ENCODE data around the gene FECH.

FECH gene

GRCh38 chr18:57518533-57518932 is 68.0 kb downstream of the FECH start:
- Histone ChIP-seq H3K9me2 (ENCODE audit: low read depth, low read length) (no peaks in the 10 kb centered on the region), H3K79me2 (ENCODE audit: insufficient read depth, low read length) (no peaks in the 10 kb centered on the region), H3K27ac (ENCODE audit: low read depth, low read length, poor library complexity, severe bottlenecking) (no peak overlapping the region), H3K4me1 (ENCODE audit: insufficient read depth, low read length, severe bottlenecking) (peaks cover 4% of the 10 kb centered on the region), H3K9me3 (ENCODE audit: low read length) (no peaks in the 10 kb centered on the region), H3K36me3 (ENCODE audit: insufficient read depth, low read length) (no peaks in the 10 kb centered on the region), H3K4me2 (ENCODE audit: low read length) (no peak overlapping the region), H3K4me3 (ENCODE audit: low read depth, low read length, poor library complexity, severe bottlenecking) (no peak overlapping the region), H3K27me3 (ENCODE audit: insufficient read depth, low read length) (no peaks in the 10 kb centered on the region), H2AFZ (ENCODE audit: low read length) (no peak overlapping the region), H3K9ac (ENCODE audit: low read length) (no peak overlapping the region), H3F3A (ENCODE audit: insufficient read depth, low read length) (no peaks in the 10 kb centered on the region), H4K20me1 (ENCODE audit: insufficient read depth, low read length) (no peaks in the 10 kb centered on the region)
- TF ChIP-seq, protein P1, sequence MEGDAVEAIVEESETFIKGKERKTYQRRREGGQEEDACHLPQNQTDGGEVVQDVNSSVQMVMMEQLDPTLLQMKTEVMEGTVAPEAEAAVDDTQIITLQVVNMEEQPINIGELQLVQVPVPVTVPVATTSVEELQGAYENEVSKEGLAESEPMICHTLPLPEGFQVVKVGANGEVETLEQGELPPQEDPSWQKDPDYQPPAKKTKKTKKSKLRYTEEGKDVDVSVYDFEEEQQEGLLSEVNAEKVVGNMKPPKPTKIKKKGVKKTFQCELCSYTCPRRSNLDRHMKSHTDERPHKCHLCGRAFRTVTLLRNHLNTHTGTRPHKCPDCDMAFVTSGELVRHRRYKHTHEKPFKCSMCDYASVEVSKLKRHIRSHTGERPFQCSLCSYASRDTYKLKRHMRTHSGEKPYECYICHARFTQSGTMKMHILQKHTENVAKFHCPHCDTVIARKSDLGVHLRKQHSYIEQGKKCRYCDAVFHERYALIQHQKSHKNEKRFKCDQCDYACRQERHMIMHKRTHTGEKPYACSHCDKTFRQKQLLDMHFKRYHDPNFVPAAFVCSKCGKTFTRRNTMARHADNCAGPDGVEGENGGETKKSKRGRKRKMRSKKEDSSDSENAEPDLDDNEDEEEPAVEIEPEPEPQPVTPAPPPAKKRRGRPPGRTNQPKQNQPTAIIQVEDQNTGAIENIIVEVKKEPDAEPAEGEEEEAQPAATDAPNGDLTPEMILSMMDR (IDR thresholded peaks at IDR 0.05; ENCODE audit: low read length) = no peak
- no peak for TF ChIP-seq EZH2 (IDR thresholded peaks at IDR 0.05; ENCODE audit: borderline replicate concordance, low read length)

- H2AFZ ChIP-seq (ENCODE audit: low read length) = no peak overlapping the region
- no peaks in the 10 kb centered on the region for H3K27me3 ChIP-seq (ENCODE audit: insufficient read depth, low read length)
- no peaks in the 10 kb centered on the region for H3K9me3 ChIP-seq (ENCODE audit: low read length)
- no peaks in the 10 kb centered on the region for H3K36me3 ChIP-seq (ENCODE audit: insufficient read depth, low read length)
- no peak overlapping the region for H3K4me3 ChIP-seq (ENCODE audit: low read depth, low read length, poor library complexity, severe bottlenecking)
- H3K9me2 ChIP-seq (ENCODE audit: low read depth, low read length) = no peaks in the 10 kb centered on the region
- H4K20me1 ChIP-seq (ENCODE audit: insufficient read depth, low read length) = no peaks in the 10 kb centered on the region
- H3K27ac ChIP-seq (ENCODE audit: low read depth, low read length, poor library complexity, severe bottlenecking) = no peak overlapping the region
- no peak overlapping the region for H3K9ac ChIP-seq (ENCODE audit: low read length)
- no peak overlapping the region for H3K4me2 ChIP-seq (ENCODE audit: low read length)
- no peaks in the 10 kb centered on the region for H3K79me2 ChIP-seq (ENCODE audit: insufficient read depth, low read length)
- H3F3A ChIP-seq (ENCODE audit: insufficient read depth, low read length) = no peaks in the 10 kb centered on the region
- TF ChIP-seq, protein P1 (IDR thresholded peaks at IDR 0.05; ENCODE audit: low read length) = no peak
- TF ChIP-seq EZH2 (IDR thresholded peaks at IDR 0.05; ENCODE audit: borderline replicate concordance, low read length) = no peak
- H3K4me1 ChIP-seq (ENCODE audit: insufficient read depth, low read length, severe bottlenecking) = no peaks in the 10 kb centered on the region
Observed at GRCh38 chr18:57516056-57516455, 70.4 kb downstream of the FECH start.

GRCh38 chr18:57505231-57505630 is 81.3 kb downstream of the FECH start:
- no peak overlapping the region for H3K4me2 ChIP-seq (ENCODE audit: low read length)
- no peaks in the 10 kb centered on the region for H3K79me2 ChIP-seq (ENCODE audit: insufficient read depth, low read length)
- H4K20me1 ChIP-seq (ENCODE audit: insufficient read depth, low read length) = no peaks in the 10 kb centered on the region
- H3K9me3 ChIP-seq (ENCODE audit: low read length) = no peaks in the 10 kb centered on the region
- H3K27ac ChIP-seq (ENCODE audit: low read depth, low read length, poor library complexity, severe bottlenecking) = no peak overlapping the region
- H3K9me2 ChIP-seq (ENCODE audit: low read depth, low read length) = no peaks in the 10 kb centered on the region
- no peaks in the 10 kb centered on the region for H3K36me3 ChIP-seq (ENCODE audit: insufficient read depth, low read length)
- H3K4me3 ChIP-seq (ENCODE audit: low read depth, low read length, poor library complexity, severe bottlenecking) = no peak overlapping the region
- no peaks in the 10 kb centered on the region for H3K4me1 ChIP-seq (ENCODE audit: insufficient read depth, low read length, severe bottlenecking)
- no peak overlapping the region for H3K9ac ChIP-seq (ENCODE audit: low read length)
- 0 out of 2 replicates have a peak, but pooled peaks cover 4% of the 10 kb centered on the region for H3K27me3 ChIP-seq (ENCODE audit: insufficient read depth, low read length)
- TF ChIP-seq EZH2 (IDR thresholded peaks at IDR 0.05; ENCODE audit: borderline replicate concordance, low read length) = no peak
- TF ChIP-seq, protein P1 (IDR thresholded peaks at IDR 0.05; ENCODE audit: low read length) = no peak
- H3F3A ChIP-seq (ENCODE audit: insufficient read depth, low read length) = no peaks in the 10 kb centered on the region
- no peak overlapping the region for H2AFZ ChIP-seq (ENCODE audit: low read length)

All from OCI-LY1 (cell line).